ENCODE results near the gene OSM.

OSM gene

DNA sequence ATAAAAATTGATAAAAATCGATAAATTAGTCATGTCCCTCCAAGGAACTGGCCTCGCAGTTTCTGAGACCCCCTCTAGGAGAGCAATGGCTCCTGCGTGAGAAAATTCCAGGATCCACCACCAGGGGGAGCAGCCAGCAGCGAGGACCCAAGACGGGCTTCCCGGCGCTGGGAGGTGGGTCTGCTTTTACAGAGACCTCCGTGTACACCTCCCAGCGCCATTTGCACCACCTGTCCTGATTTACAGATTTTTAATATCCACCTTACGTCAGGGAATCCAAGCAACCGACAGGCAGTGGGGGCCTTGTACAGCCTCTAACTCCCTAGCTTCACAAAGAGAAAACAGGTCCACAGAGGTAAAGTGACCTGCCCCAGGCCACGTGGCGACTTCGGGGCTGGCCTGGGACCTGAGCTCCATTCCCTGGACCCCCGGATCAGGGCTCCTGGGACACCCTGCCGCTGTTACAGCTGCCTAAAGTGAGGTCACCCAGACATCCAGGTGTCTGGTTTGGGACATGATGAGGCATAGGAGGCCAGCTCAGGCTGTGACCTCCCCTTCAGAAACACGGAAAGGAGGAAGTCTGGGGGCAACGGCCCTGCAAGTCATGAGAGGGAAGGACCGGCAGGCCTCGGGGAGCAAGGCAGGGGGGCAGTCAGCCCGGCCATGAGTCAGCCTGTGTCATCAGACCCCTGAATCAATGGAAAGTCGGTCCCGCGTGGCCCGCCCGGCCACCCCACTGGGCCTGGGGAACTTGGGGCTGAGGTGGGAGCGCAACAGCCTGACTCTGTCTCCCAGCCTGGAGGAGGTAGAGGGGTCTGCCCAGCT lies 3.5 kb downstream of the OSM start:
- TF ChIP-seq CTCF (IDR thresholded peaks at IDR 0.05), result peak; percentile 95

DNA sequence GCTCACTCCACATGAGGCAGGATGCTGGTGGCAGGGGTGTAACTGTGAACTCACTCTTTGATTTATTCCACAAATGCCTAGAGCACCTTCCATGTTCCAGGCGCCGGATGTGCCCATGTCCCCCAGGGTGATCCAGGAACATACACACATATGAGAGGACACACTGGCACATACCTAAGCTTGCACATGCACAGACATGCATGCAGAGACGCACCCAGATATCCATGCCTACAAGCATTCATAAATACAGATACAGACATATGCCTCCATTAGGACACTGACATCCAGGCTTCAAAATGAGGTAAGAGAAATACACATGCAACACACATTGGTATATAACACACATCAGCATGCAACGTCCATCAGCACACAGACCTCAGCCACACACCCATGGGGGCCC lies 4.5 kb downstream of the OSM start:
- TF ChIP-seq CTCF (IDR thresholded peaks at IDR 0.05), result no peak

DNA sequence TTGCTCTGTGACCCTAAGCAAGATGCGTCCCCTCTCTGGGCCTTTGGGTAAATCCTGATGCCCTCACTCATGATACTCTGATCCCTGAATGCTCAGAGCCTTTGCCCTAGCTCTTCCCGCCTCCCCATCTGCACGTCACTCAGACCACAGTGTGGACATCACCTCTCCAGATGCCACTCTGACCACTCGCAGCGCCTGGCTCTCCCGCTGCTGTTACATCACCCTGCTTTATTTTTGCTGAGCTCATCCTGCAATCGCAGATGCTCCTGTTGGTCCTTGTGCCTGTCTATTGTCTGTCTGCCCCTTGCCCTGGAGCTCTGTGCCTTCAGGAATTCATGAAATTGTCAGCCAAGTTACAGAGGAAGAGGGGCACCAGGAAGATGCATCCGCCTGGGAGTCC lies 5.5 kb downstream of the OSM start:
- no peak for TF ChIP-seq CTCF (IDR thresholded peaks at IDR 0.05)

- no peak for TF ChIP-seq CTCF (IDR thresholded peaks at IDR 0.05)
These were observed 6.0 kb downstream of the OSM start for GRCh38 chr22:30260682-30261081.

DNA sequence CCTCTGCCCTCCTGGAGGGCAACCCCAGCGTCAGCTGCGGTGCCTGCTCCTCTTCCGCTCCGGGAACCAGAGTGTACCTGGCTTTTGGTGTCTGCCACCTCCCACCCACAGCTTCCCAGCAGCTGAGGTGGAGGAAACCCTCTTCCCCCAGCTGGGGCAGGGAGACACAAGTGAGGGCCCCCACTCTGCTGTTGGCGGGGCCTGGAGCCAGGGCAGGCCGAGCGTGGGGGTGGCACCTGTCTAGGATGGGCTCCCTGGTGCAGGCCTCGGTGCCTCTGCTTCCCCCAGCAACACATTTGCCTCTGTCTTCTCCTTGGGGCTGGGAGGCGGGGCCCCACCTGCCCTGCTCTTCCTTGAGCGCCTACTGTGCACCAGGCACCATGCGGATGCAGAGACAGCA lies 6.4 kb downstream of the OSM start:
- TF ChIP-seq CTCF (IDR thresholded peaks at IDR 0.05), result no peak

DNA sequence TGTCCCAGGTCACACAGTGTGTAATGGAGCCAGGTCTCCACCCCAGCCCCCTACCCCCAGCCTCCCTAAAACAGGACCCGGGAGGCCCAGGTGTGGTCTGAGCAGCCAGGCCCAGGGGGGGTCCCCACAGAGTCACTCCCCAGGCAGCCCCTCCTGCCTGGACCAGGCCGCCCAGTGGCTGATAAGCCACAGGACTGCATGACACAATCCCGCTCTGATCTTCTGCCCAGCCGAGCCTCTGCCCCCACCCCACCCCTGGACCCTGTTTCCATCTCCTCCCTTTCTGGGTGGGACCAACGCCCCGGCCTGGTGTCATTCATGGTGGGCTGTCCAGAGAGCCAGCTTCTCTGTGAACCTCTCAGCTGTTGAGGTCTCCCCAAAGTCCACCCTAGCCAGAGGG lies 12.3 kb downstream of the OSM start:
- no peak for TF ChIP-seq CTCF (IDR thresholded peaks at IDR 0.05)

GRCh38 chr22:30253205-30253852 lies 13.3 kb downstream of the OSM start:
- TF ChIP-seq CTCF (IDR thresholded peaks at IDR 0.05), result no peak
